Endothelial cell of umbilical vein (primary cell): ENCODE measurements around the gene RHCG. TPM values are rescaled to one million over a fixed set of nuclear protein-coding genes. Genes with fewer than 3 reads are reported as not detected.
A peak's percentile ranks its signal among the peaks of the same experiment; 100 is the strongest.

Experiments
- BruUV-seq: library from RNA; stranded (reverse); fragments of 400-500 nt; replicated peaks from 2 replicates; lab custom pipeline; 2021; lab: Mats Ljungman, UMichigan
- CTCF ChIA-PET: fragments of 300-600, 350-600 bp; sonication (Branson Sonifier 250); formaldehyde crosslinking; loops from one replicate; lab custom pipeline; 2021; ENCODE audit warnings: antibody characterized with exemption, inconsistent platforms; lab: Charles Lee
- POLR2A ChIA-PET: fragments of 300-600, 350-600 bp; sonication (Branson Sonifier 250); formaldehyde crosslinking; loops from one replicate; lab custom pipeline; 2021; ENCODE audit warnings: antibody characterized with exemption, inconsistent platforms; lab: Charles Lee
- DNase-seq: peaks from one replicate; pipeline ENCODE4 v3.0.0-alpha.2; 2011; ENCODE audit warnings: low read depth, low spot score
- FAIRE-seq: peaks from 2 replicates; lab custom pipeline; 2011; peaks lifted over from hg19 to GRCh38; lab: Jason Lieb, UNC
- H2AFZ ChIP-seq: 2 replicates; pipeline ENCODE4 v1.6.0; 2012; ENCODE audit warnings: low read depth, low read length, control low read depth, inconsistent platforms
- H3K27ac ChIP-seq: 2 replicates; pipeline ENCODE4 v1.5.1; 2011; ENCODE audit warnings: low read depth, mild to moderate bottlenecking, control low read depth, low read length, moderate library complexity; ENCODE audit not compliant: insufficient read depth
- H3K27me3 ChIP-seq, 2 experiments: 2 replicates each; pipeline versions ENCODE4 v1.6.0 to v1.6.1; 2011; ENCODE audit warnings: low read length in 2 of 2, mixed read lengths in 1 of 2; ENCODE audit not compliant: control insufficient read depth in 2 of 2, insufficient read depth in 2 of 2
- H3K36me3 ChIP-seq, 2 experiments: 2 replicates in 1 of 2; 3 replicates in 1 of 2; pipeline ENCODE4 v1.5.1; 2011; ENCODE audit warnings: low read length in 2 of 2, mild to moderate bottlenecking in 1 of 2, moderate library complexity in 1 of 2; ENCODE audit not compliant: control insufficient read depth in 2 of 2, insufficient read depth in 2 of 2; ENCODE audit errors: extremely low read depth in 1 of 2
- H3K4me1 ChIP-seq: 3 replicates; pipeline ENCODE4 v1.5.1; 2011; ENCODE audit warnings: mild to moderate bottlenecking, low read length; ENCODE audit not compliant: control insufficient read depth, insufficient read depth; ENCODE audit errors: extremely low read depth
- H3K4me2 ChIP-seq: 2 replicates; pipeline ENCODE4 v1.6.1; 2011; ENCODE audit warnings: low read length, control low read depth, mixed read lengths; ENCODE audit not compliant: insufficient read depth
- H3K4me3 ChIP-seq, 3 experiments: fragments of 200-600 bp in 1 of 3; sonication (generic), shearing (Covaris generic) in 1 of 3; replicated peaks in 1 of 3; 2 replicates each; pipeline ENCODE4 v1.5.1; 2011 to 2016; ENCODE audit warnings: control low read depth in 3 of 3, low read length in 3 of 3, mild to moderate bottlenecking in 2 of 3, inconsistent platforms in 1 of 3, low read depth in 1 of 3, moderate library complexity in 1 of 3; ENCODE audit not compliant: insufficient read depth in 1 of 3
- H3K79me2 ChIP-seq: 2 replicates; pipeline ENCODE4 v1.6.0; 2012; ENCODE audit warnings: low read length, inconsistent platforms; ENCODE audit not compliant: control insufficient read depth, insufficient read depth
- H3K9ac ChIP-seq: replicated peaks from 2 replicates; pipeline ENCODE3; 2011; ENCODE audit warnings: low read length, control low read depth; ENCODE audit not compliant: insufficient read depth; ENCODE audit errors: extremely low read depth
- H3K9me1 ChIP-seq: replicated peaks from 3 replicates; pipeline ENCODE4 v1.6.0; 2011; ENCODE audit warnings: mild to moderate bottlenecking, low read length; ENCODE audit not compliant: control insufficient read depth, insufficient read depth; ENCODE audit errors: extremely low read depth
- H3K9me3 ChIP-seq: replicated peaks from 2 replicates; pipeline ENCODE4 v1.5.1; 2012; ENCODE audit warnings: low read length, inconsistent platforms; ENCODE audit not compliant: control insufficient read depth, insufficient read depth
- H4K20me1 ChIP-seq: replicated peaks from 2 replicates; pipeline ENCODE3; 2011; ENCODE audit warnings: mild to moderate bottlenecking, low read length; ENCODE audit not compliant: control insufficient read depth, insufficient read depth; ENCODE audit errors: extremely low read depth
- CTCF ChIP-seq, 2 donors: IDR thresholded peaks; 1 replicate in 1 of 2; 2 replicates in 1 of 2; pipeline ENCODE4 v1.5.1; 2011; ENCODE audit warnings: low read length in 2 of 2, mild to moderate bottlenecking in 2 of 2, moderate library complexity in 2 of 2, control low read depth in 1 of 2, inconsistent platforms in 1 of 2, low read depth in 1 of 2; ENCODE audit not compliant: insufficient read depth in 1 of 2; ENCODE audit errors: extremely low read depth in 1 of 2
- EZH2 ChIP-seq: IDR thresholded peaks from 2 replicates; pipeline ENCODE4 v1.6.1; 2012; ENCODE audit warnings: borderline replicate concordance, low read depth, mild to moderate bottlenecking, moderate library complexity, low read length, inconsistent platforms; ENCODE audit not compliant: severe bottlenecking
- FOS ChIP-seq: IDR thresholded peaks from 2 replicates; pipeline ENCODE4 v1.6.1; 2011; ENCODE audit warnings: mild to moderate bottlenecking, low read length, moderate library complexity, borderline replicate concordance; ENCODE audit not compliant: insufficient read depth
- GATA2 ChIP-seq: IDR thresholded peaks from 2 replicates; pipeline ENCODE4 v1.7.0; 2011; ENCODE audit warnings: low read depth, mild to moderate bottlenecking, moderate library complexity, mixed read lengths, low read length; ENCODE audit not compliant: insufficient read length, insufficient read depth
- JUN ChIP-seq: IDR thresholded peaks from 2 replicates; pipeline ENCODE4 v1.6.1; 2011; ENCODE audit warnings: borderline replicate concordance, low read depth; ENCODE audit not compliant: insufficient read length, insufficient read depth
- MAX ChIP-seq: IDR thresholded peaks from 2 replicates; pipeline ENCODE4 v1.6.1; 2011; ENCODE audit not compliant: insufficient read depth, insufficient read length
- MYC ChIP-seq: IDR thresholded peaks from one replicate; pipeline ENCODE4 v1.6.1; 2011; ENCODE audit warnings: mild to moderate bottlenecking, low read depth, low read length
- POLR2A ChIP-seq: IDR thresholded peaks from 2 replicates; pipeline ENCODE4 v1.6.1; 2012; ENCODE audit warnings: low read depth, mild to moderate bottlenecking, control low read depth, low read length
- POLR2AphosphoS5 ChIP-seq: IDR thresholded peaks from 2 replicates; pipeline ENCODE4 v1.6.1; 2012; ENCODE audit warnings: low read depth, mild to moderate bottlenecking, control low read depth, low read length, moderate library complexity; ENCODE audit not compliant: insufficient read depth
- dilution Hi-C: fragments of 300-500 bp; cut with MboI; formaldehyde crosslinking; loops from one replicate; pipeline ENCODE4 v1.15.0; 2019; ENCODE audit warnings: low sequenced_read_pairs; ENCODE audit not compliant: extremely low pct_ligation_motif_present
- intact Hi-C: fragments of 100-400 bp; cut with micrococcal nuclease; formaldehyde crosslinking; loops from one replicate; pipeline ENCODE4 v1.10.0; 2022
- polyA plus RNA-seq, 4 experiments: library from polyadenylated mRNA; depleted of rRNA in 3 of 4; stranded (reverse) in 3 of 4; unstranded in 1 of 4; fragments of >200 nt; gene quantifications; 2 replicates each; pipeline versions ENCODE4 v1.2.1 to v1.2.3, GENCODE V29; 2011 to 2012; ENCODE audit warnings: missing spikeins in 1 of 4
- total RNA-seq: library from RNA; stranded (reverse); gene quantifications from 2 replicates; pipeline ENCODE4 v1.2.3, GENCODE V29; 2021

RHCG gene
- total and polyA plus RNA-seq, 2 donors (not counting 3 experiments of a cell fraction or from before 2014, with no cell fraction given), result not detected

GRCh38 chr15:89494941-89495637 is 1.3 kb downstream of the RHCG start:
- no peak for DNase-seq
- H3K9me3 ChIP-seq, result no peaks in the 10 kb centered on the region
- intact Hi-C loops, result loop anchor here (1.0 kb wide), 1 partner anchor 61 kb away; no protein-coding TSS in a partner anchor
- no peaks in the 10 kb centered on the region for H3K36me3 ChIP-seq
- H3K9ac ChIP-seq, result no peak overlapping the region
- H3K27me3 ChIP-seq, result peaks cover 16 to 18% of the 10 kb centered on the region in 2 experiments
- dilution Hi-C loops, result no loop called here
- no peak overlapping the region for H3K4me3 ChIP-seq
- CTCF ChIA-PET, result interaction anchor here (0.7 to 2.7 kb wide), 10 partner anchors 9 to 136 kb away, joined by 3 to 9 read pairs (median 4); no protein-coding TSS in a partner anchor
- BruUV-seq, result no TSS peak
- H3K4me1 ChIP-seq, result no peaks in the 10 kb centered on the region
- POLR2A ChIA-PET, result no interaction called here
- peak; percentile 55 for FAIRE-seq
- no peak for TF ChIP-seq POLR2AphosphoS5
- peak; percentile 44 to 46 for TF ChIP-seq CTCF (IDR thresholded peaks at IDR 0.05; ENCODE audit: extremely low read depth in 1 of 2, insufficient read depth in 1 of 2, low read depth in 1 of 2, low read length in 2 of 2)
- no peak overlapping the region for H3K4me2 ChIP-seq
- no peaks in the 10 kb centered on the region for H3K79me2 ChIP-seq
- no peaks in the 10 kb centered on the region for H4K20me1 ChIP-seq
- H3K27ac ChIP-seq, result no peak overlapping the region
- H3K9me1 ChIP-seq, result no peaks in the 10 kb centered on the region
- no peak overlapping the region for H2AFZ ChIP-seq

- H3K27ac ChIP-seq, result no peak overlapping the region
- BruUV-seq, result no TSS peak
- H3K36me3 ChIP-seq, result no peaks in the 10 kb centered on the region
- no peak overlapping the region for H3K4me2 ChIP-seq
- no peaks in the 10 kb centered on the region for H3K9me3 ChIP-seq
- H3K79me2 ChIP-seq, result no peaks in the 10 kb centered on the region
- H2AFZ ChIP-seq, result no peak overlapping the region
- peaks cover 16 to 18% of the 10 kb centered on the region in 2 experiments for H3K27me3 ChIP-seq
- no peak for TF ChIP-seq POLR2A
- no peak for TF ChIP-seq CTCF (IDR thresholded peaks at IDR 0.05; ENCODE audit: extremely low read depth in 1 of 2, insufficient read depth in 1 of 2, low read depth in 1 of 2, low read length in 2 of 2)
- no peak for TF ChIP-seq POLR2AphosphoS5
- TF ChIP-seq GATA2, result no peak
- TF ChIP-seq EZH2, result no peak
- TF ChIP-seq FOS, result no peak
- TF ChIP-seq MYC, result no peak
- TF ChIP-seq MAX, result no peak
- TF ChIP-seq JUN, result no peak
- no peak overlapping the region for H3K9ac ChIP-seq
- CTCF ChIA-PET, result interaction anchor here (0.9 to 2.7 kb wide), 7 partner anchors 8 to 135 kb away, joined by 3 to 9 read pairs (median 3); no protein-coding TSS in a partner anchor
- FAIRE-seq (no peak), DNase-seq (no peak)
- dilution Hi-C loops (no loop called here), intact Hi-C loops (no loop called here)
- no peaks in the 10 kb centered on the region for H3K9me1 ChIP-seq
- no peaks in the 10 kb centered on the region for H3K4me1 ChIP-seq
- H4K20me1 ChIP-seq, result no peaks in the 10 kb centered on the region
- no peak overlapping the region for H3K4me3 ChIP-seq
- POLR2A ChIA-PET, result no interaction called here
These were observed 2.4 kb downstream of the RHCG start for GRCh38 chr15:89494031-89494430.
